GM13977 (cell line): ENCODE data around the gene HPCAL4.

ENCODE experiments used
- DNase-seq: peaks from one replicate; pipeline ENCODE4 v3.0.0; 2012; ENCODE audit warnings: low spot score
- in situ Hi-C: fragments of 300-500 bp; cut with MboI; formaldehyde crosslinking; loops from one replicate; pipeline ENCODE4 v1.12.0; 2022; ENCODE audit warnings: low sequenced_read_pairs, low pct_unique_long_range_greater_than_20kb, mixed read lengths, inconsistent platforms; ENCODE audit not compliant: unreplicated experiment
- TF ChIP-seq, protein P1 (sequence below): IDR thresholded peaks from 2 replicates; pipeline ENCODE4 v1.5.1; 2012; ENCODE audit warnings: mild to moderate bottlenecking, control low read depth; ENCODE audit not compliant: insufficient read depth; ENCODE audit errors: extremely low read depth, missing control alignments

Gene HPCAL4

DNA sequence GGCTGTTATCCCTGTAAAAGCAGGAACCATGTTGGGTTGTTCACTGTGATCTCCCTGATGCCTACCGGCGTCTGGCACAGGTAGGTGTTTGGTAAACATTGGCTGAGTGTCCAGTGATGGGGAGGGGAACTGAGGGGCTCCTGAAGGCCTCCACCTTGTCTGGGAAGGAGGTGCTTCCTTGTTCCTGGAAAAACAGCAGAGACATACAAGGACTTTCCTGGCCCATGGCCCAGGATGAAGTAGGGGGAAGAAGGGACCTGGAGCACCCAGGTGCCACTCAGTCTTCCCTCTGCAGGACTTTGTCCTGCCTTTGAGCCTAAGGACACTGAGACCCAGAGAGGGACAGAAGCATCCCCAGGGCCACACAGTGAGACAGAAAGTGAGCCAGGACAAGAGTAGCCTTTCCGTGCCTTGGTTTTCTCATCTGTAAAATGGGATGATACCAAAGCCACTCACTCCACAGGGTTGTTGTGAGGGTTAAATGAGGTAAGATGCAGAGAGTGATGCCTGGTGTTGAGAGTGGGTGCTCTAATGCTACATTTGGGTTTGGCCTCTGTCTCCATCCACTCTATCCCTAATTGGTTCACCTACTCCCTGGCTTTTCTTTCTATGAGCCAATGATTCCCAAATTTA lies 45.7 kb downstream of the HPCAL4 start:
- no peak for DNase-seq
- TF ChIP-seq, protein P1, sequence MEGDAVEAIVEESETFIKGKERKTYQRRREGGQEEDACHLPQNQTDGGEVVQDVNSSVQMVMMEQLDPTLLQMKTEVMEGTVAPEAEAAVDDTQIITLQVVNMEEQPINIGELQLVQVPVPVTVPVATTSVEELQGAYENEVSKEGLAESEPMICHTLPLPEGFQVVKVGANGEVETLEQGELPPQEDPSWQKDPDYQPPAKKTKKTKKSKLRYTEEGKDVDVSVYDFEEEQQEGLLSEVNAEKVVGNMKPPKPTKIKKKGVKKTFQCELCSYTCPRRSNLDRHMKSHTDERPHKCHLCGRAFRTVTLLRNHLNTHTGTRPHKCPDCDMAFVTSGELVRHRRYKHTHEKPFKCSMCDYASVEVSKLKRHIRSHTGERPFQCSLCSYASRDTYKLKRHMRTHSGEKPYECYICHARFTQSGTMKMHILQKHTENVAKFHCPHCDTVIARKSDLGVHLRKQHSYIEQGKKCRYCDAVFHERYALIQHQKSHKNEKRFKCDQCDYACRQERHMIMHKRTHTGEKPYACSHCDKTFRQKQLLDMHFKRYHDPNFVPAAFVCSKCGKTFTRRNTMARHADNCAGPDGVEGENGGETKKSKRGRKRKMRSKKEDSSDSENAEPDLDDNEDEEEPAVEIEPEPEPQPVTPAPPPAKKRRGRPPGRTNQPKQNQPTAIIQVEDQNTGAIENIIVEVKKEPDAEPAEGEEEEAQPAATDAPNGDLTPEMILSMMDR = no peak
- in situ Hi-C loops = no loop called here

DNA sequence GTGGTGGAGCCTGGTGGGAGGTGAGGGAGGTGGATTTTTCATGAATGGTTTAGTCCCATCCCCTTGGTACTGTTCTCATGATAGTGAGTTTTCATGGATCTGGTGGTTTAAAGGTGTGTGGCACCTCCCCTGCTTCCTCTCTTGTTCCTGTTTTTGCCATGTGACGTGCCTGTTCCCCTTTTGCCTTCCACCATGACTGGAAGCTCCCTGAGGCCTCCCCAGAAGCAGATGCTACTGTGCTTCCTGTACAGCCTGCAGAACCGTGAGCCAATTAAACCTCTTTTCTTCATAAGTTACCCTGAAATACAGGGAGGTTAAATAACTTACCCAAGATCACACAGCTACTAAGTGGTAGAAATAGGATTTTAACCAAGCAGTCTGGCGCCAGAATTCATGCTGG lies 47.5 kb downstream of the HPCAL4 start:
- in situ Hi-C loops = no loop called here
- DNase-seq = no peak
- TF ChIP-seq, protein P1 = no peak

DNA sequence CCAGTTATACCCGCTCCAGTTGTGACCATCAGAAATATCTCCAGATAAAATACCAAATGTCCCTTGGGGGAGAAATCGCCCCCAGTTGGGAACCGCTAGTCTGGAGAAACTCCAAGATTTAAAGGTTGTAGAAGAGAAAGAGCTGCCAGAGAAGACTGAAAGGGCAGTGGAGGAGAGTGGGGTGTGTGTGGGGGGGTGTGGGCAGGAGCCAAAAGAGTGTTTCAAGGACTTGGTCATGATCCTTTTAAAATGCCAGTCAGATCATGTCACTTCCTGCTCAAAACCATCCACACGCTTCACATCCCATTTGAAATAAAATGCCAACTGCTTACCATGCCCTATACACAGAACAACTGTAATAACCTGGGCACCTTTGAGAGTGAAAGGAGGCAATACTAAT lies 48.4 kb downstream of the HPCAL4 start:
- in situ Hi-C loops = no loop called here
- DNase-seq = no peak
- TF ChIP-seq, protein P1 = no peak

DNA sequence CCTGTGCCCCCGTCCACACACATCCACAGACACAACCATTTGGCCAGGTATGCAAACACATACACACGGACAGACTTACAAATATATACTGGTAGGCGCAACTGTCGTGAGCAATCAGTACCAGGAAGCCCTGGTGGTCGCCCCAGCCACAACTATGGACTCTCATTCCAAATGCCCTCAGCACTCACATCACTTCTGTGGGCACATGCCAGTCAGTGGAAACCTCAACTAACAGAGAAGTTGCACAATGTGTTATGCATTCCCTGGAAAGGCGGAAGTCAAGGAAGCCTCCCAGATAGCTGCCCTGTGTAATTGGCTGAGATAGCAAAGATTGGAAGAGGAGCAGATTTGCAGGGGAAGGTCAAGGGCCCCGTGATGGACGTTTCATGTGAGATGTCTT lies 50.4 kb downstream of the HPCAL4 start:
- no peak for DNase-seq
- TF ChIP-seq, protein P1 = no peak
- in situ Hi-C loops = no loop called here

DNA sequence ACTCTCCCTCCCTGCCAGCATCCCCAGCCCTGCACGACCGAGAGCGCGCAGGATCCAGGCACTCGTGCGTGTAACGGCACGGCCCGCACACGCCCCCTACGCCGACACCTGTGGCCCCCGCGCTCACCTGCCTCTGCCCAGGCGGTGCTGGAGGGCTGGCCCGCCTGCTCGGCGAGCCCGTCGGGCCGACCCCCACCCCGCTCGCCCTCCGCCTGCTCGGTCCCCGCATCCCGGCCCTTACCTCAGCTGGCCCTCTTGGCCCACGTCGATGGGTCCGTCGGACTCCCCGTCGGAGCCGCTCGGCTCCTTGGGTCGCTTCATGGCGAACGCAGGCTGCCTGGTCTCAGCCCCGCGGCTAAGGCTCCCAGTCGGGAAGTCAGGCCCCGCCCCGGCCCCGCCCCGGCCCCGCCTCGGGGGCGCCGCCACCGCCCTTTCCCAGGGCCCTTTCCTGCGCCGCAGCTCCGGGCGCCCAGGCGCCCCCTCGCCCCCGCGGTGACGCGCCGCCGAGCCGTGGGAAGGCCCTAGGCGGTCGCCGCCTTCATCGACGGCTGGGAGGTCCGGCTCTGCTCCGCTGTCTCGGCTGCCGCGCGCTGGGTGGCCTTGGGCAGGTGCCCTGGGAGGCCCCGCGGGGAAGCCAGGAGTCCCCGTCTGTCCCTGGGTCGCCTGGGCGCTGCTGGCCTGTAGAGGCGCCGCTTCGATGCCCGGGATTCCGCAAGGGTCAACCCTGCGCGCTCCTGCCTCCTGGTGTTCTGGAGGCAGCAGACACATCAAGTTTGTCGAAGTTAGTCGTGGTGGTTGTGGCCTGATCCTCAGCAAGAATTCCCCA lies 51.7 kb downstream of the HPCAL4 start, which contains the start of gene HEYL:
Gene HEYL, minus strand, starts transcription at position 339 of the 826 bp plus-strand sequence. Its CDS starts 18 bp downstream, at position 321.
- TF ChIP-seq, protein P1 = peak; percentile 28
- in situ Hi-C loops = no loop called here
- peak; percentile 76 for DNase-seq

DNA sequence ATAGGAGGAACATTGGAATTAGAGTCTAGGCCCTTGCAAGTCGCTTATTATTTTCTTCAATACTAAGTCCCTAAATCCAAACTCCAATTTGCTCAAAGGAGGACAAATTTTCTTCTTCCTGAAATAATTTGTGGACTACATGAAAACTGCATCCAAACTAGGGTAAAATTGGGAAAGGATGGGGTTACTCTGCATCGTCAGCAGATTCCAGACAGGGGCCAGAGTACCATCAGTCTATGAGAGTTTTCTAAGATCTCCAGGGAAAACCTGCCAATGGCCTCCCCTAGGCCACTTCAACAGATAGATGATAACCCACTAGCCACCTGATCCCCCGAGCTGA lies 52.3 kb downstream of the HPCAL4 start:
- DNase-seq = no peak
- in situ Hi-C loops = no loop called here
- TF ChIP-seq, protein P1 = no peak
